ENCODE data around the gene PTPRCAP.

GRCh38 chr11:67468056-67468455 lies 30.6 kb upstream of the PTPRCAP start:
- TF ChIP-seq, protein P1, sequence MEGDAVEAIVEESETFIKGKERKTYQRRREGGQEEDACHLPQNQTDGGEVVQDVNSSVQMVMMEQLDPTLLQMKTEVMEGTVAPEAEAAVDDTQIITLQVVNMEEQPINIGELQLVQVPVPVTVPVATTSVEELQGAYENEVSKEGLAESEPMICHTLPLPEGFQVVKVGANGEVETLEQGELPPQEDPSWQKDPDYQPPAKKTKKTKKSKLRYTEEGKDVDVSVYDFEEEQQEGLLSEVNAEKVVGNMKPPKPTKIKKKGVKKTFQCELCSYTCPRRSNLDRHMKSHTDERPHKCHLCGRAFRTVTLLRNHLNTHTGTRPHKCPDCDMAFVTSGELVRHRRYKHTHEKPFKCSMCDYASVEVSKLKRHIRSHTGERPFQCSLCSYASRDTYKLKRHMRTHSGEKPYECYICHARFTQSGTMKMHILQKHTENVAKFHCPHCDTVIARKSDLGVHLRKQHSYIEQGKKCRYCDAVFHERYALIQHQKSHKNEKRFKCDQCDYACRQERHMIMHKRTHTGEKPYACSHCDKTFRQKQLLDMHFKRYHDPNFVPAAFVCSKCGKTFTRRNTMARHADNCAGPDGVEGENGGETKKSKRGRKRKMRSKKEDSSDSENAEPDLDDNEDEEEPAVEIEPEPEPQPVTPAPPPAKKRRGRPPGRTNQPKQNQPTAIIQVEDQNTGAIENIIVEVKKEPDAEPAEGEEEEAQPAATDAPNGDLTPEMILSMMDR (IDR thresholded peaks at IDR 0.05; ENCODE audit: low read depth, low read length): no peak
- TF ChIP-seq POLR2A (IDR thresholded peaks at IDR 0.05; ENCODE audit: extremely low read depth, insufficient read length) (no peak), MAX (IDR thresholded peaks at IDR 0.05; ENCODE audit: low read depth, low read length) (no peak)

All from NB4 (cell line).